ENCODE measurements around the gene LRCH1.

Gene LRCH1

GRCh38 chr13:46675016-46675415 is 122.0 kb downstream of the LRCH1 start:
- H3K27me3 Mint-ChIP-seq: no peaks in the 10 kb centered on the region
- H3K27ac Mint-ChIP-seq: no peak overlapping the region
- H3K4me3 Mint-ChIP-seq: no peak overlapping the region
- peaks cover 16% of the 10 kb centered on the region for H3K4me1 Mint-ChIP-seq (ENCODE audit: low read depth)
- no peaks in the 10 kb centered on the region for H3K9me3 Mint-ChIP-seq (ENCODE audit: low read depth)
- peaks cover 9% of the 10 kb centered on the region for H3K36me3 Mint-ChIP-seq

DNA sequence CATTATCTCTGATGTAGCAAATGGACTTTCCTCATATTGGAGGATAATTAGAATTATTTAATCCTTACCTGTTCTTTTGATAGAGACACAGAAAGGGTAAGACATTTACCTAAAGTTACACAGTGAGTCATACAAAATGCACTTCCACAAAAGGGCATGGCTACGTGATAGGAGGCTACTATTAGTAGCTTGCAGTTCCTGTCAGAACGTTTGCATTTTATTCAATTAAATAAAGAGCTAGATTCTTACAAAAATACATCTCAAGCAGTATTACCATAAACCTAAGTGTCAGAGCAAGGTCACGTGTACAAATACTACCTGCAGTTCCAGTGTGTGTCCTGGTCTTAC is 123.4 kb downstream of the LRCH1 start:
- peaks cover 4% of the 10 kb centered on the region for H3K36me3 Mint-ChIP-seq
- H3K27me3 Mint-ChIP-seq: no peaks in the 10 kb centered on the region
- peaks cover 13% of the 10 kb centered on the region for H3K4me1 Mint-ChIP-seq (ENCODE audit: low read depth)
- H3K9me3 Mint-ChIP-seq (ENCODE audit: low read depth): no peaks in the 10 kb centered on the region
- no peak overlapping the region for H3K27ac Mint-ChIP-seq
- no peak overlapping the region for H3K4me3 Mint-ChIP-seq

- Mint-ChIP-seq H3K27ac (no peak overlapping the region), H3K36me3 (peaks cover 10% of the 10 kb centered on the region), H3K4me3 (no peak overlapping the region), H3K27me3 (no peaks in the 10 kb centered on the region), H3K9me3 (ENCODE audit: low read depth) (no peaks in the 10 kb centered on the region), H3K4me1 (ENCODE audit: low read depth) (peaks cover 15% of the 10 kb centered on the region)
These were observed 126.6 kb downstream of the LRCH1 start for GRCh38 chr13:46679369-46680120.

- Mint-ChIP-seq H3K9me3 (ENCODE audit: low read depth) (no peaks in the 10 kb centered on the region), H3K36me3 (peaks cover 13% of the 10 kb centered on the region), H3K27me3 (no peaks in the 10 kb centered on the region), H3K4me3 (no peak overlapping the region), H3K4me1 (ENCODE audit: low read depth) (peaks cover 12% of the 10 kb centered on the region), H3K27ac (no peak overlapping the region)
These were observed 129.0 kb downstream of the LRCH1 start for GRCh38 chr13:46682015-46682414.

- Mint-ChIP-seq H3K9me3 (ENCODE audit: low read depth) (no peaks in the 10 kb centered on the region), H3K4me3 (no peak overlapping the region), H3K36me3 (peaks cover 13% of the 10 kb centered on the region), H3K27ac (no peak overlapping the region), H3K27me3 (no peaks in the 10 kb centered on the region), H3K4me1 (ENCODE audit: low read depth) (peaks cover 15% of the 10 kb centered on the region)
These were observed 129.7 kb downstream of the LRCH1 start for GRCh38 chr13:46682707-46683106.

GRCh38 chr13:46683676-46684260 is 130.8 kb downstream of the LRCH1 start:
- Mint-ChIP-seq H3K36me3 (peaks cover 13% of the 10 kb centered on the region), H3K27me3 (no peaks in the 10 kb centered on the region)

DNA sequence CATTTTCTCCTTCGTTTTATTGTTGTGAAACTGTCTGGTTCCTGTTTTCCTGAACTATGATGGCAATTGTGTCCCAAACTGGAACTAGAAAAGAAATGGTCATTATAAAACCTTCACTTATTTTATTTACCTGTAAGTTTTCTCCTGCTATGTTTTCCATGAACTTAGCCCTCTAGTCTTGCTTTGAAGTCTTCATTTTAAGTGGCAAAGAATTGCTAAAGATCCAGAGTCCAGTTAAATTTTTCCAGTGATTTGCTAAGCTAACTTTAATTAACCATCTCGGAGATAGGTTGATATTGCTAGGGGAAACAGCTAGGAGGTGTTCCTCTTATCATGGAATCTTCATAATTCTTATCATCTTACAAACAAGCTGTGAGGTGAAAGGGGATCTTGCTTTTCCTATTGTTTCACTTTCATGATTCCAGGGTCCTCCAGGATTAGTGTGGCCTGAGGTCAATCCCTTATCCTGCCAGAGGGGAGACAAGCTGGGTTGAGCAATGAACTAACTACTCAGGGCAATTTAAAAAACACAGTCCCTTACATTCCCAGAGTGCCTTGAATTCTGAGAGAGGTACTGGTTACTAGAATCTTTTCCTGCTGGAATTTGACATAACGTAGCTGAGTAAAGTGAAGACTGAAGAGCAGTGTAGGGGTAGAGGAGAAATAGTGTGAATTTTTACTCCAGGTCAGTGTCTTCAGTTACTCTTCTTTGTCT is 131.5 kb downstream of the LRCH1 start:
- no peak overlapping the region for H3K27ac Mint-ChIP-seq
- no peaks in the 10 kb centered on the region for H3K27me3 Mint-ChIP-seq
- H3K4me3 Mint-ChIP-seq: no peak overlapping the region
- H3K9me3 Mint-ChIP-seq (ENCODE audit: low read depth): no peaks in the 10 kb centered on the region
- peaks cover 14% of the 10 kb centered on the region for H3K4me1 Mint-ChIP-seq (ENCODE audit: low read depth)
- peaks cover 15% of the 10 kb centered on the region for H3K36me3 Mint-ChIP-seq

More at GRCh38 chr13:46683676-46684260, 130.8 kb downstream of the LRCH1 start:
- no peak overlapping the region for H3K4me3 Mint-ChIP-seq
- no peak overlapping the region for H3K27ac Mint-ChIP-seq
- H3K9me3 Mint-ChIP-seq (ENCODE audit: low read depth): no peaks in the 10 kb centered on the region
- H3K4me1 Mint-ChIP-seq (ENCODE audit: low read depth): peaks cover 14% of the 10 kb centered on the region

DNA sequence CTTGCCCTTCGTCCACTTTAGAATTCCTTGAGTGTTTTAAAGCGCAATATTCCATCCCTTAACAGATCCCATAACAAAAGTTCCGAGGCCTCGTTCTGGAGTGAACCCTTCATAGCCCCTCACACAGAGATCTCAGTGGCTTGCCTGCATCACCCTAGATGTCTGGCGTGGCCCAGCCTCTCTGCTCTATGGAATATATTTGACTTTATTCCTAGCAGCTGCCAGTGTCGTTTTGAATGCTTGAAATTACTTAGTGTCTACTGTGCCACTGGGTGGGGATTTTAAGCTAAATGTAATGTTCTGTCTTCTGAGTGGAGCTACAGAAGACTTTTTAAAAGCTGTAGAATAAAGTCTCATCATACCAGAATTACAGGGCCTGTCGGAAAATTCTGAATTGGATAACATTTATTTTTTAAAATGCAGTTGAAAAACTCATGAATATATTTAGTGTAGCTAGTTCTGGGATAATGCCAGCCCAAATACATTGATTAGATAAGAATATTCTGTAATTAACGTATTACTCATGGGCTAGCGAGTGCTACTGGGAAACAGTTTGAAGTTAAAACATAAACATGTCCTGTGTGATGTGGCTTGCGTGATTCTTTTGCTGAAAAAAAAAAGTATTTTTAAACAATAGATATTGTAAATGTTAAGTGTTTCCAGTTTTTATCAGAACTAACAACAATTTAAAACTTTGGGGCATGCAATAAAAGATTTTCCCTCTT is 132.2 kb downstream of the LRCH1 start:
- no peak overlapping the region for H3K4me3 Mint-ChIP-seq
- peaks cover 14% of the 10 kb centered on the region for H3K4me1 Mint-ChIP-seq (ENCODE audit: low read depth)
- no peak overlapping the region for H3K27ac Mint-ChIP-seq
- H3K36me3 Mint-ChIP-seq: peaks cover 18% of the 10 kb centered on the region
- no peaks in the 10 kb centered on the region for H3K27me3 Mint-ChIP-seq
- H3K9me3 Mint-ChIP-seq (ENCODE audit: low read depth): no peaks in the 10 kb centered on the region

- Mint-ChIP-seq H3K9me3 (ENCODE audit: low read depth) (no peaks in the 10 kb centered on the region), H3K4me1 (ENCODE audit: low read depth) (peaks cover 14% of the 10 kb centered on the region), H3K36me3 (peaks cover 18% of the 10 kb centered on the region), H3K27me3 (no peaks in the 10 kb centered on the region), H3K4me3 (no peak overlapping the region), H3K27ac (no peak overlapping the region)
These were observed 133.2 kb downstream of the LRCH1 start for GRCh38 chr13:46686171-46686570.

DNA sequence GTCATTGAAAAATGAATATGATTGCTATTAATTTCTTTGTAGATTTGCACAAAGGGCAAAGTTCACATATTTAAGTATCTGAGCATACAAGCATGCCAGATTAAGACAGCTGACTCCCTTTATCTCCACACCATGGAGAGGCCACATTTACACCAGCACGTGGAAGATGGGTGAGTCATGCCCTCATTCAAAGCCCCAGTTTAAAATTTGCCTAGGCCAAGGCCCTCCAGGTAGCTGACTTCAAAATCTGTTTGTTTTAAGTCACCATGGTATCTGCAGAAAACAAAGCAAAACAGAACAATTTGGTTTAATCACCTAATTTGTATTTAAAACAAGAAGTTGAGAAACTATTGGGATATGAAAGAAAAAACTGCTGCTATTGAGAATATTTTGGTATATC is 134.8 kb downstream of the LRCH1 start:
- Mint-ChIP-seq H3K27ac (no peak overlapping the region), H3K4me3 (no peak overlapping the region), H3K9me3 (ENCODE audit: low read depth) (no peaks in the 10 kb centered on the region), H3K4me1 (ENCODE audit: low read depth) (peaks cover 14% of the 10 kb centered on the region), H3K27me3 (no peaks in the 10 kb centered on the region), H3K36me3 (peaks cover 20% of the 10 kb centered on the region)

GRCh38 chr13:46688306-46688705 is 135.3 kb downstream of the LRCH1 start:
- Mint-ChIP-seq H3K4me3 (no peak overlapping the region), H3K9me3 (ENCODE audit: low read depth) (no peaks in the 10 kb centered on the region), H3K27me3 (no peaks in the 10 kb centered on the region), H3K36me3 (peaks cover 20% of the 10 kb centered on the region), H3K27ac (no peak overlapping the region), H3K4me1 (ENCODE audit: low read depth) (peaks cover 14% of the 10 kb centered on the region)

- Mint-ChIP-seq H3K9me3 (ENCODE audit: low read depth) (no peaks in the 10 kb centered on the region), H3K4me1 (ENCODE audit: low read depth) (no peaks in the 10 kb centered on the region), H3K4me3 (no peak overlapping the region), H3K36me3 (peaks cover 25% of the 10 kb centered on the region), H3K27me3 (no peaks in the 10 kb centered on the region), H3K27ac (no peak overlapping the region)
These were observed 145.0 kb downstream of the LRCH1 start for GRCh38 chr13:46698014-46698413.

GRCh38 chr13:46698910-46699460 is 146.0 kb downstream of the LRCH1 start:
- peaks cover 25% of the 10 kb centered on the region for H3K36me3 Mint-ChIP-seq
- no peaks in the 10 kb centered on the region for H3K27me3 Mint-ChIP-seq
- H3K9me3 Mint-ChIP-seq (ENCODE audit: low read depth): no peaks in the 10 kb centered on the region
- no peaks in the 10 kb centered on the region for H3K4me1 Mint-ChIP-seq (ENCODE audit: low read depth)
- H3K4me3 Mint-ChIP-seq: no peak overlapping the region
- no peak overlapping the region for H3K27ac Mint-ChIP-seq

GRCh38 chr13:46712524-46712923 is 159.6 kb downstream of the LRCH1 start:
- no peak overlapping the region for H3K4me3 Mint-ChIP-seq
- H3K27ac Mint-ChIP-seq: no peak overlapping the region
- no peaks in the 10 kb centered on the region for H3K9me3 Mint-ChIP-seq (ENCODE audit: low read depth)
- H3K4me1 Mint-ChIP-seq (ENCODE audit: low read depth): no peaks in the 10 kb centered on the region
- no peaks in the 10 kb centered on the region for H3K27me3 Mint-ChIP-seq
- H3K36me3 Mint-ChIP-seq: peaks cover 12% of the 10 kb centered on the region

DNA sequence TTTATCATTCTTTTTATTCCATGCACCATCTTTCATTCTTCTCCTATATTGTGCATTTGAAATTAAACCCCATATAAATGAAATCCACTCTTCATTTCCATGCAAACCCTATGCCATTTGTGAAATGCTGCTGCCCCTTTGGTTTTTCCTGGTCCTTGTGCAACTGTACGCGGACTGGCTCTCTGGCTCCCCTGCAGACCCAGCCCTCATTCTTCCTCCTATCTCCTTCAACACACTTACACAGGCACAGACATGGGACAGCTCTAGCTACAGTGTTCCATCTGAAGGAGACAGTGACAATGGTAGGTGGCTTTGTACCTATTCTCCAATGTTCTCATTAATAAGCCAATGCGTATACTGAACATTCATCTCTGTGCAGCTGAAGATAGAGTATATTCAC is 162.4 kb downstream of the LRCH1 start:
- H3K4me3 Mint-ChIP-seq: no peak overlapping the region
- H3K4me1 Mint-ChIP-seq (ENCODE audit: low read depth): no peaks in the 10 kb centered on the region
- H3K27me3 Mint-ChIP-seq: no peaks in the 10 kb centered on the region
- no peak overlapping the region for H3K27ac Mint-ChIP-seq
- H3K9me3 Mint-ChIP-seq (ENCODE audit: low read depth): no peaks in the 10 kb centered on the region
- H3K36me3 Mint-ChIP-seq: peaks cover 9% of the 10 kb centered on the region
